ENCODE results near the gene OR52R1.
"Not testable (repeated sequence)": the region's sequence is repeated elsewhere in the genome, so short reads cannot be mapped to it uniquely, and the experiment has no call there.

GRCh38 chr11:4801316-4801715 lies 2.9 kb downstream of the OR52R1 start:
- not testable (repeated sequence) for TF ChIP-seq CTCF (IDR thresholded peaks at IDR 0.05; ENCODE audit: low read depth, low read length); POLR2A (IDR thresholded peaks at IDR 0.05; ENCODE audit: extremely low read depth, insufficient read length); MAX (IDR thresholded peaks at IDR 0.05; ENCODE audit: low read depth, low read length); MYC (IDR thresholded peaks at IDR 0.05; ENCODE audit: low read depth, low read length)

Data from NB4 (cell line).